SKM-1 (cell line): ENCODE data around the gene SLC35E2B.
"Not testable (repeated sequence)": the region's sequence is repeated elsewhere in the genome, so short reads cannot be mapped to it uniquely, and the experiment has no call there.

Source experiments
- DNase-seq: peaks from one replicate; lab custom pipeline; 2025; ENCODE audit not compliant: unreplicated experiment; lab: John Stamatoyannopoulos, UW

SLC35E2B gene

DNA sequence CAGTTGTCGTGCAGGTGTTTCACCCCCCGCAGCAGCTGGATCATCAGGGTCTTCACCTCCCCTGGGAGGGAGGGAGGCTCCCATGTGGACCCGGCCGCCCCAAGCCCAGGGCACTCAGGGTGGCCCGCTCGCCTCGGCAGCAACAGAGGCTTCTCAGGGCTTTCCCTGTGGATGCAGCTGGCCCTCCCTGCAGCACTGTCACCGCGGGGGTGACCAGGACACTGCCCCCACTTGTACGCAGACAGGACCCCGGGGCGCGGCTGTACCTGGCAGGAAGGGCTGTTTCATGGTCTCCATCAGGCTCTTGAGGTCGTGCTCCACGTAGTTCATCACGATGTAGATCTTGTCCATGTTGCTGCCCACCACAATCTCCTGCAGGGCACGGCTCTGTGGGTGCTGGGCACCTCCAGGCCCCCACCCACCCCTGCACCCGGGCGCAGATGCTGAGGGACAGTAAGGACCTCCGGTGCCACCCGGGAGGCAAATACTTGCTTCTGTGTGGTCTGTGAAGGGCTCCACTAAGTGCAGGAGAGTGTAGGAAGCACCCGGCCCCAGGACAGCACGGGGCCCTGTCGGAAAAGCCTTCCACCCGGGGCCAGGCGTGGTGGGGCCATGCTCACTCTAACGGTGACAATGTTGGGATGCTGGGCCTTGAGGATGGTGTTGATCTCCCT is 11.8 kb upstream of the SLC35E2B start:
- not testable (repeated sequence) for DNase-seq

DNA sequence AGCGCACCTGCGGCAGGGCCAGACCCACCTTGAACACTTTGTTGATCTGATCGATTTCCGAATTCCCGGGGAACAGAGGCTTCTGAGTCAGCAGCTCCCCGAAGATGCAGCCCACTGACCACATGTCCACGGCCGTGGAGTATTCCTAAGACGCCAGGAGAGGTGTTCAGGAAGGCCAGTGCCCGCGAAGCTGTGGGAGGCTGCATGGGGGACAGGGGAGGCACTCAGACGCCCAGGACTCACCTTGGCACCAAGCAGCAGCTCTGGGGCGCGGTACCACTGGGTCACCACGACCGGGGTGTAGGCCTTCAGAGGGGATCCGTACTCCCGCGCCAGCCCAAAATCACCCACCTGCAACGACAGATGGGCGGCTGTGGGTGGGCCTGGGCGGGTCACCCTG is 11.2 kb upstream of the SLC35E2B start:
- DNase-seq: no peak

DNA sequence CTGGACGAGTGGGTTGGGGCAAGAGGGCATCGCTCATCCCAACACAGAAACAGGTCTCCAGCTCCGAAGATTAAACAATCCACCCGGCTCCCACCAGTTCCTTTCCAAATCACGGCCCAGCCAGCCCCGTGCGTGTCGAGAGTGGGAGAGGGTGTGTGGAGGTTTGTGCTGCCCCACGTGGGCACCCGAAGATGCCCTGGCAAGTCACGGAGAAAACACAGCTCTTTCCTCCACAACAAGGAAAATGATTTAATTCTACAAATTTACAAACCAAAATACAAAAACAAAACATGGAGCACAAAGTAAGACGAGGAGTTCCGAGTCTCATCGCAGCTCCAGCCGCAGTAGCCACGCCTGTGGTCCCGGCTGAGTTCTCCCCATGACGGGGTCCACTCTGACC is 9.9 kb upstream of the SLC35E2B start:
- DNase-seq: not testable (repeated sequence)

DNA sequence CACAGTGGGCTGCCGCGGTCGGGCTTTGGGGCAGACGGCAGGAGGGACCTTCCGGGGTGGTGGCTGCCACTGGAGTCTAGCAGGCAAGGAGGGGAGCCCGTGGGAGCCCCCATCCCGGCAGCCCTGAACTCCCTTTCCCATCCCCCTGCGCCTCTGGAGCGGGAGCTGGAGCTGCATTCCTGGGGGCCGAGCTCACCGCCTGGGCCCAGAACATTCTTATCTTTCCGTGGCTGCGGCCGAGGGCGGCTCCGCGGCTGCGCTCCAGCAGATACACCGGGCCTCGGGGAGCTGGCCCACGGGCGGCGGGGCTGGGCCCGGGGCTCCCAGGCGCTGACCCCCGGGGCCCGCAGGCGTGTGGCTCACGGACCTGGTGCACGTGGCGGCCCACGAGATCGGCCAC is 8.0 kb upstream of the SLC35E2B start:
- DNase-seq: not testable (repeated sequence)

DNA sequence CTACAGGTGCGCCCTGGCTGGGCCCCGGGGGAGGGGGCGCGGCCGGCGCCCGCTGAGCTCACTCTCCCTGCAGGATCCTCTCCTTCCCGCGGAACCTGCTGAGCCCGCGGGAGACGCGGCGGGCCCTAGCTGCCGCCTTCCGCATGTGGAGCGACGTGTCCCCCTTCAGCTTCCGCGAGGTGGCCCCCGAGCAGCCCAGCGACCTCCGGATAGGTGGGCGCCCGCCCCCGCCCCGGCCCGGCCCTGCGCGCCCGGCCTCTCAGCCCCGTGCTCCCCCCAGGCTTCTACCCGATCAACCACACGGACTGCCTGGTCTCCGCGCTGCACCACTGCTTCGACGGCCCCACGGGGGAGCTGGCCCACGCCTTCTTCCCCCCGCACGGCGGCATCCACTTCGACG is 7.5 kb upstream of the SLC35E2B start:
- not testable (repeated sequence) for DNase-seq

DNA sequence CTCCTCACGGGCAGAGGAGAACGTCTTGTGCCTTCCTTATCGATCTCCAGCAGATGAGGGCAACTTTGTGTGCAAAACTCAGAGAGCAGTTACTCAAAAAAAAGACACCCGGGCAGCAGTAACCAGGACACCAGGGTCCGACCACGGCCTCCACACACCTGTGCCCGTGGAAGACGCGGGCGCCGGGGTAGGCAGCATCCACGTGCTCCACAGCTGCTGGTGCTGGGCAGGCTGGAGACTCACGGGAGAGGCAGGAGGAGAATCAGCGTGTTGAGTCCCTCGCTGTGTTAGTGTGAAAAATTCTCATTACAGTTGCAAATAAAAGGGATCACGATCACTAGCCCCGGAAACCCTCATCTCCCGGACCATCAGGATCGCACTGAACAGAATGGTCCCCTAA is 6.5 kb upstream of the SLC35E2B start:
- not testable (repeated sequence) for DNase-seq

DNA sequence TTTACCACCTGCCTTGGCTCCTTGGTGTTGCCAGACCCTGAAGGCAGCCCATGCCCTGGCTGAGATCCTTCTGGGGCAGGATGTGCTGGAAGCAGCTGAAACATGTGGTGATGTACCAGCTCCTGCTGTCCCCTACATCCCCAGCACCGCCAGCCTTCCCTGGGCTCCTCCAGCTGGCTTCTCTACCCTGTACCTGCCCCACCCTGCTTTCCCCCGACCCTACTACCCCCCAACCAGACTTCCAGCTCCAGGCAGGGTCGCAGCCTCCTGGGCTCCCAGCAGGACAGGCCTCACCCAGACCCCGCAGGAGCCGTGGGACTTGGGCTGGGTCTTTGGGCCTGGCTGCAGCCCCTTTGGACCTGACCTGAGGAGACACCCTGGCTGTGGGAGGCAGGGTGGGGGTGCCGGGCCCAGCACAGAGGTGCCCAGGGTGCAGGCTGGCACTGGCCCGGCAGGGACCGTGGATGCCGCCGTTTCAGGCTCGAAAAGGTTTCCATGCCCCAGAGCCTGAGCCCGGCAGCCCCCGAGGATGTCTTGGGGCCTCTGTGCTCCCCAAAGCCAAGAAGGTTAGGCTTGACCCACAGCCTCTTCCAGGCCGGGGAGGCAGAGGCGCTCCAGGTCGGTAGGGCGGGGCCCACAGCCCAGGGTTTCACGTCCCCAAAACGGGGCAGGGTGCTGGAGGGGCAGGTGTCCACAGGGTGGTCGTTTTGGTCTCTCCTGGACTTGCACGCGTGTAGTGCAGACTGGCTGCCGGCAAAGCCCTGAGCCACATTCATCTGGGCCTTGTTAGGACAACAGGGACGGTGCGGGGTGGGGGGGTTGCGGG is 5.0 kb upstream of the SLC35E2B start:
- DNase-seq: not testable (repeated sequence)

DNA sequence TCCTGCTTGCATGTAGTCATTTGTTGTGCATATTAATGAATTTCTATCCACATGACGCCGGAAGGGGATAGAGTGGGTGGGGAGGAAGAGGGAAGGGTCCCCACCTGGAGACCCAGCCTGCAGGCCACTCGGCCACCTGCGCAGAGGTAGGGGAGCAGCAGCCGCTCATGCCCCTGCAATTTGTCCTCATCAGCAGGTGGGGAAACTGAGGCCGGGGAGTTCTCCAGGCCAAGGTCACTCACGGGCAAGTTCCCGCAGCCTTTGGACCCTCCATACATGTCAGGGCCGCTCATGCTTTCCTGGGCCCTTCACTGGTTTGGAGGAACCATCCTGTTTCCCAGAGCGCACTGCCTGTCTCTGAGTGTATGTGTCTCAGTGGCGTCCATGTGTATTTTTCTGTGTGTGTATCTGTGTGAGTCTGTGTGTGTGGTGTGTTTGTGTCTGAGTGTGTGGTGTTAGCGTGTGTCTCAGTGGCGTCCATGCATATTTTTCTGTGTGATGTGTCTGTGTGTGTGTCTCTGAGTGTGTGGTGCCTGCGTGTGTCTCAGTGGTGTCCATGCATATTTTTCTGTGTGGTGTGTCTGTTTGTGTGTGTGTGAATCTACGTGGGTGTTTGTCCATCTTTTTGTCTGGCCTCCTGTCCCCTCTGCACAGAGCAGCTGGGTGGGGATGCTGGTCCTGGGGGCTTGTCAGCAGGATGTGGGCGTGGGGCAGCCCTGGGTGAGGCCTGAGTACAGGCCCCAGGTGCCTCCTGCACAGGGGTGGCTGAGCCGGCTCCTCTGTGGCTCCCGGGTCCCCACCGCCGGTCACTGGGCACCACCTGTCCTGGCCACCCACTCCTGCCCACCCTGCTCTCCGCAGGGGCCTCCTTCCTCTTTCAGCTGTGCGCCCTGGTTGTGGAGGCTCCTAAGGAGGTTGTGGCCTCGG is 4.1 kb upstream of the SLC35E2B start:
- DNase-seq: not testable (repeated sequence)

DNA sequence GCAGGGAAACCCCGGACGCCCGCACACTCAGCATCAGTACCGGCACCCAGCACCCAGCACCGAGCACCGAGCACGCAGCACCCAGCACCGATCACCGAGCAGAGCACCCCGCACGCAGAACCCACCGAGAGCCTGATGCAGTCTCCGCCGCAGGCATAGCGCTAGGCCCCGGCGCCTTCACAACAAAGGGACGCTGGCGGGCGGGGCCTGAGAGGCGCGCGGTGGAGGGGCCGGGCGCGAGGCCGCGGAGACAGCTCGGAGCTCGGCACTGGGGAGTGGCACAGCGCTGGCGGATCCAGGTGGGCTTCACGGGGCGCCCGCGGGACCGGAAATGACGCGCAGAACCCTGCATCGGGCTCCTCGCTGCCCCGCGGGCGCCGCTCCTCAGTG is 276 bp downstream of the SLC35E2B start:
- not testable (repeated sequence) for DNase-seq

DNA sequence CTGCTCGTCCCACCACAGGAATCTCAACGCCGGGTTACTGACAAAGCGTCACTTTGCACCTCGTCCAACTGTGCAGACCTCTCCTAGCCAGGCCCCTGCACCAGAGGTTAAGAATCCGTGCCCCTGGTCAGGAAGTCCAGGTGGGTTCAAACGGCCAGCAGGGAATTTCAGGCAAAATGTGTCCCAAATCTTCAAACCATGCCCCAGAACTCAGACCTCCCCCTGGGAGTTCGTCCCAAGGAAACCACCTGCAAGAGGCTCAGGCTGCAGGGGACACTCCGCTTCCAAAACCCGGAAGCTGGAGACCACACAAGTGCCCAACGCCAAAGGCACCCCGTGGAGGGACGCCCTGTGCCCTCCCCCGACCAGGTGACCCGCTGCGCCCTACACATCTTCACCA is 1.2 kb downstream of the SLC35E2B start:
- DNase-seq: not testable (repeated sequence)

DNA sequence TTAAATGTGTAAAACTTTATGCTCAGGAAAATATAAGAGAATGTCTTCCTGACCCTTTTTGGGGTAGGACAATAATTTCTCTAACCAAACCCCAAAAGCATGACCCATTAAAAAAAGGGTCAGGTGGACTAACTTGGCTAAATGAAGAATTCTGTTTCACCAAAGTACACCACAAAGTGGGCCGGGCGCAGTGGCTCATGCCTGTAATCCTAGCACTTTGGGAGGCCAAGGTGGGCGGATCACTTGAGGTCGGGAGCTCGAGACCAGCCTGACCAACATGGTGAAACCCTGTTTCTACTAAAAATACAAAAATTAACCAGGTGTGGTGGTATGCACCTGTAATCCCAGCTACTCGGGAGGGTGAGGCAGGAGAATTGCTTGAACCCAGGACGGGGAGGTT is 3.1 kb downstream of the SLC35E2B start:
- not testable (repeated sequence) for DNase-seq

DNA sequence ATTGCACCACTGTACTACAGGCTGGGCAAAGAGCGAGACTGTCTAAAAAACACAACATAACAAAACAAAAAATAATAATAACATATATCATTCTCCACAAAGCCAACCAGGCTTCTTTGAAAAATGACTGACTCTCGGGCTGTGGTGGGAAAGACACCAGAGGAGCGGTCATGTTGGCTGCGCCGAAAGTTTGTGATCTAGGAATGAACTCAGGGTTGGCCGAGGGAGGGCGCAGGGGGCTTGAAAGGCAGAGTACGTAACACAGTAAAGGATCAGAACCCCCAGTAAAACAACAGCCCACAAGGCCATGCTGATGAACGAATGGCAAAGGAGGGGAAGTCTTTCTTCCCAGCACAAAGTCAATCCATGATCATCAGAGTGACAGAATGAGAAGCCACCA is 4.7 kb downstream of the SLC35E2B start:
- DNase-seq: no peak

DNA sequence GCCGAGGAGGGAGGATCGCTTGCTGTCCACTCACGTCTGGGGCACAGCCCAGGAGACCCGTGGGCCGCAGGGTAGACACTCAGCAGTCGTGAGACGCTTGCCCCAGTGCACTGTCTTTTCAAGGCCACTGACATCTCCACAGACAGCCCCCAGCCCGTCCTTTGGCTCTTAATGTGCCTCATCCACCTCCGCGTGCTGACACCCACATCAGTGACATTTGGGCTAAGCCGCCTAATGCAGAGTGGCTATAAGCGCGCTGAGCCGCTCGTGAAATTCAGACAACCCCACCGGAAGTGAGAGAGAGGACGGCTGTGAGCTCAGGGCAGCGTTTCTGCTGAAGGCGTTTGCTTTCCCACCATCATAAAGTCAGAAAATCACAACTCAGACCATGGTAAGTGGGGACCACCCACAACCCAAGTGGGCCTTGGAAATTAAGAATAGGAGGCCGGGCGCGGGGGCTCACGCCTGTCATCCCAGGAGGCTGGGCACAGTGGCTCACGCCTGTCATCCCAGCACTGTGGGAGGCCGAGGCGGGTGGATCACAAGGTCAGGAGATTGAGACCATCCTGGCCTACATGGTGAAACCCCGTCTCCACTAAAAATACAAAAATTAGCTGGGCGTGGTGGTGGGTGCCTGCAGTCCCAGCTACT is 8.4 kb downstream of the SLC35E2B start:
- no peak for DNase-seq

DNA sequence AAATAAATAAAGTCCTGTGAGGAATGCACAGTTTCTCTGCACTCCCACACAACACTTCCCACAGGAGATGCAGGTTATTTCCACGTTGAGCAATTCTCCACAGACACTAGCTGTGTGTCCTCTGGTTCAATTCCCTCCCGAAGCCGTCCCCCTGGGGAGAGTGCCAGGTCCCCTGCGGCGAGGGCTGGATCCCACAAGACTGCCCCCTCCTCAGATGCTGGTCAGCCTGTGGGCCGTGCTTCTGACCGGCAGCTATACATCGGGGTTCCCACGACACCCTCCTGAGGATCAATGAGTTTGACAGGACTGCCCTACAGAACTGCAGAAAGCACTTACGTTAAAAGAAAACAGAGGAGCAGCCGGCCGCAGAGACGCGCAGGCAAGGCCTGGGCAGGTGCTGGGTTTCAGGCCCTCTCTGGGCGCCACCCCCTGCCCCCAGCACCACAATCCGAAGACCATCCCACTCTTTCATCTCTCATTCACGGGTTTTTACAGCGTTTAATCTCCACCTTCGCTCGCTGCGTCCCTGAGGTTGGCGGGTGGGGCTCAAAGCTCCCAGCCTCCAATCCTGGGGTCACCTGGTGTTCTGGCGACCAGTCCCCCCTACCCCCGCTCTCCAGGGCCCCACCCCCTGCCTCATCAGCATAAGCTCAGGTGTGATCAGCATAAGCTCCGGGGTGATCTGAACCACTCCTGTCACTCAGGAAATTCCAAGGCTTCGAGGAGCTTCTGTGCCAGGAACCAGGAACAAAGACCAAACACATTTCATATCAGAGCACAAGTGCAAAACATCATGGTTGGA is 9.3 kb downstream of the SLC35E2B start:
- DNase-seq: no peak

DNA sequence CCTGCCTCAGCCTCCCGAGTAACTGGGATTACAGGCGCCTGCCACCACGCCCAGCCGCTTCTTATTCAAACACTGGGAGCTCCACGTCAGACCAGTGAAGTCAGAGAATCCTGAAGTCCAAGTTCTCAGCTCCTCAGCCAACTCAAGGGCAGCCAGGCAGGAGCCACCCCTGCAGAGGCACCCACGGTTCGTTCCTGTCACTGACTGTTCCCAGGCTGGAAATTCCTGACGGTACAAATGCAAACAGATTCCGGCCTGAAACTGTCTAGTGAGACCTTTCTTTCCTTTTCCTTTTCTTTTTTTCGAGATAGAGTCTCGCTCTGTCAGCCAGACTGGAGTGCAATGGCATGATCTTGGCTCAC is 11.7 kb downstream of the SLC35E2B start:
- DNase-seq: no peak

DNA sequence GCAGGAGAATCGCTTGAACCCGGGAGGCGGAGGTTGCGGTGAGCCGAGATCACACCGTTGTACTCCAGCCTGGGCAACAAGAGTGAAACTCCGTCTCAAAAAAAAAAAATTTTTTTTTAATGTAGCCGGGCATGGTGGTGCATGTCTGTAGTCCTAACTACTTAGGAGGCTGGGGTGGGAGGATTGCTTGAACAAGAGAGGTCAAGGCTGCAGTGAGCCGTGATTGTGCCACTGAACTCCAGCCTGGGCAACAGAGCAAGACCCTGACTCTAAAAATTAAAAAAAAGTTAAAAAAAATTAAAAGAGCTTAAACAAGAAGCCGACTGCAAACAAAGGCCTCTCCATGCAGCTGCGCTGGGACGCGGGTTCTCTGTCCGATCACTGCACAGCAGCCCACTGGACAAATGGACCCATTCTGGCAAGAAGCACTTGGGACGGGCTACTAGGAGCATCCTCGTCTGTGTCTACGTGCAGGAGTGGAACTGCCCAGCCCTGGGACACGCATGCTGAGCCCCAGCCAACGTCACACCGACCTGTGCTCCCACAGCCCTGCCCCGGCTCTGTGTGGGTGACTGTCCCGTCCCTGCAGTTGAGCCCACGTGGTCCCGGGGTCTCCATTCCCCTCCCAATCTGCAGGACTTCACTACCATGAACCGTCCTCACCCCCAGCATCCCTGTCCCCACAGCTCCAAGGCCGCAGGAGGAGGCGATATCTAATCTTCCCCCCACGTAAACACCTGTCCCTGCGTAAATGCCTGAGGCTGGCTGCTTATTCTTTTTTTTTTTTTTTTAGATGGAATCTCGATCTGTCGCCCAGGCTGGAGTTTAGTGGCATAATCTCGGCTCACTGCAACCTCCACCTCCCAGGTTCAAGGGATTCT is 12.3 kb downstream of the SLC35E2B start:
- DNase-seq: no peak

DNA sequence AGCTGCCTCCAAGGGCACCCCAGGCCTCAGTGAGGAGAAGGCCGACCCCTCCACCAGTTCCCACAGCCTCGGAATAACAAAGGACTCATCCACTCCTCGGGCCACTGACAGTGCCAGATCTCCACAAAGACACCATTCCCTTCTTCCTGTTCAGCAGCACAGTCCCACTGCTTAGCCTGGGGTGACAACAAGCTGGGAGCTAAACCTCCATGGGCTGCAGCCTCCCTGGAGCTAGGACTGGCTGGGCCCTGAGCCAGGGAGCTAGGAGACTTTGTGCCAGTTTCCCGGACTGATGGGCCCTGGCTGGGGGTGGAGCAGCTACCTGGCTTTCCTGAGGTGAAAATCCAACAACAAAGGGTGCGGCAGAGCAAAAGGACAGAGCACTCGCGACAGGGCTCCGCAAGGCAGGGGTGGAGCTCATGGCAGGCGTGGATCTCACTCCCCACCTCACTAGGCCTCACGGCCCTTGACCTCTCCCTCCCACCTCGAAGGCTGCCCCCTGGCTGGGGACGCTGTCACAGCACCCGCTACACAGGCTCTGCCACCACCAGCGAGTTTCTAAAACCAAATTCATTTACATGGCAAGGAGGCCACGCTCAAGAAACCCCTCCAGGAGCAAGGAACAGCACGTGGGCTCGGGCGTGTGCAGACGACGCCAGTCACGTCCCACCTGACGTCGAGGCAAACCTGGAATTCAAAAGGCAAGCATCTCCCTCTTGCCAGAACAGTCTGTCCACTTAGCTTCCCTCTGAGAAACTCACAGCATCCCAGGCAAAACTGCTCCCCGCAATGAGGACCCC is 13.8 kb downstream of the SLC35E2B start:
- no peak for DNase-seq
